GM12801 (cell line): ENCODE results near the gene PCDHGA2.

Experiments
- CTCF ChIP-seq: IDR thresholded peaks from one replicate; pipeline ENCODE4 v1.5.1; 2011; ENCODE audit warnings: control low read depth; ENCODE audit not compliant: insufficient read length; ENCODE audit errors: extremely low read depth

The PCDHGA2 gene

DNA sequence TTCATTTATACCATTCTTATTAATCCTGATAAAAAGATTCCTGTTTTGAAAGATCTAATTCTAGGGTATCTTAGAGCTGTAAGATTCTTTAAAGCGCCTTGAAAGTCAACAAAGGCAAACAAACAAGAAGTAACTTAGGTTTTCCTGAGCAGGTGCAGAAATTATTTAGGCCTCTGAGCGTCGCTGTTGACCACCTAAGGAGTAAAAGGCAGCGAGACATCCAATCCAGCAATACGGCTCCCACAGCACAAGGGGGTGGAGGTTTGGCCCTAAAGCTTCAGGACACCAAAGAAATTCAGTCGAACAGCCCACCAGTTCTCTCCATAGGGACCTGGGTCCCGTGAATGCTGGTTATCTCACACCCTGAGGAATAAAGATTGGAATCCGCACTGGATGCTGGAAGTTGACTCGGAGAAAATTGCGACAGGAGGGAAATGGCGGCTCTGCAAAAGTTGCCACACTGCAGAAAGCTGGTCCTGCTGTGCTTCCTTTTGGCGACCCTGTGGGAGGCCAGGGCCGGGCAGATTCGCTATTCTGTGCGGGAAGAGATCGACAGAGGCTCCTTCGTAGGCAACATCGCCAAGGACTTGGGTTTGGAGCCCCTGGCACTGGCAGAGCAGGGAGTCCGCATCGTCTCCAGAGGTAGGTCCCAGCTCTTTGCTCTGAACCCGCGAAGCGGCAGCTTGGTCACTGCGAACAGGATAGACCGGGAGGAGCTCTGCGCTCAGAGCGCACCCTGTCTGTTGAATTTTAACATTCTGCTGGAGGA is at the start of gene PCDHGA2:
Gene PCDHGA2, plus strand, starts transcription at position 223 of the 769 bp plus-strand sequence.
- TF ChIP-seq CTCF, result no peak

DNA sequence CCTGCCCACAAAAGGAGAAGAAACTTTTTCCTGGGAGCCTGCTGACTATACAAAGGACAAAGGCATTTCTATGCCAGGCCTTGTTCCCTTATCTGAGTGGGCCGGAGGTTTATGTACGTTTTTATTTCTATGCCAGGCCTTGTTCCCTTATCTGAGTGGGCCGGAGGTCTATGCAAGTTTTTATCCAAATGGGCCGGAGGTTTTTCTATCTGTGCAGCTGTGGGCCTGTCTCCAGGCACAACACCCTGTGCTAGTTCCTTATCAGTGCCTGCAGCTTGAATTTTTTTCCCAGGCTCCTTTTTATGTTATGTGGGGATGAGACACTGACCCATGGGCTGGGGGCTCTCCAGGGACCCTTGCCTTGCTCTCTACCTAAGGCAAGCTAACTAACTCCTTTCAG is 40.2 kb upstream of the PCDHGA2 start:
- TF ChIP-seq CTCF, result no peak

GRCh38 chr5:141303756-141304155 is 34.8 kb upstream of the PCDHGA2 start, which contains the start of gene SLC25A2:
Gene SLC25A2 (minus strand): TSS chr5:141304049. CDS start chr5:141303865, 184 bp downstream.
- TF ChIP-seq CTCF, result no peak

GRCh38 chr5:141306630-141307029 is 31.9 kb upstream of the PCDHGA2 start:
- no peak for TF ChIP-seq CTCF

DNA sequence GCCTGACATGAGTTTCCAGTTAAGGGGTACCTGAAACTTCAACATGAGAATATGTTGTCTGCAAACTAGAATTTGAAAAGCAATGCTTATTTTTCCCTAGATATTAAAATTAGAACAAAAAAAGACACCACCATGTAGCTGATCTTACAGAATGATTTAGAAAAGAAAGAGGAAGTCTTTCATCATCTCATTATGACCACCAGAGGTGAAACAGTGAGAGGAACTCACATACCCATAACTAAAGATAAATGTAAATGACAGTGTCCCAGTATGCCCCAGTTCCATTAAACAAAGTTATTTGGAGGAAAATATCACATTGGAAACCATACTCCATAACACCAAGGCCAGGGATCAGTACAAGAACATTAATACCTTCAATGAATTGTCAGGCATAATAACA is 24.8 kb upstream of the PCDHGA2 start:
- TF ChIP-seq CTCF, result no peak

DNA sequence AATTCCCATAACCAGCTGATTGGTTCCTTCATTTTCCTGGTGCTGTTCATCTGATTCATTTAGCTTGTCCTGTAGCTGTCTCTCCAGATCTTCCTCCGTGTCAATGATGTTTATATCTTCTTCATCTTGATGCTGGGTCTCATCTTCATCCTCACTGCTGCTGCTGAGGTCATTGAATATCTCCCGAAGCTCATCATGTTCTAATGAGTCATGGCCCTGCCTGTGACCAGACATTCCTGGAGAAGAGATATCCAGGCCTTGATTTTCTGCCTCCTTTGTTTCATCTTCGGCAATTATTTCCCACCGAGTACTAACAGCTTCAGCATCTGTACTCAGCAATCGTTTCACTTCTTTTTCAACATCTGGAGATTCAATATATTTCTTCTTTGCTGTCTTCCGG is 19.4 kb upstream of the PCDHGA2 start:
- no peak for TF ChIP-seq CTCF

- no peak for TF ChIP-seq CTCF
Observed at GRCh38 chr5:141319699-141320098, 18.9 kb upstream of the PCDHGA2 start.
